PC-9 (cell line): ENCODE results near the gene ZNF331.

ENCODE experiments used
- EZH2 ChIP-seq: fragments of 200-600 bp; sonication (generic); IDR thresholded peaks from 2 replicates; pipeline ENCODE4 v1.8.0; 2017; ENCODE audit warnings: antibody characterized with exemption, low read depth
- TF ChIP-seq, protein P1 (sequence below): fragments of 200-600 bp; sonication (generic); conservative IDR thresholded peaks from 2 replicates; pipeline ENCODE4 v1.6.1; 2017; ENCODE audit warnings: mixed run types, antibody characterized with exemption, mild to moderate bottlenecking, moderate library complexity

- TF ChIP-seq, protein P1, sequence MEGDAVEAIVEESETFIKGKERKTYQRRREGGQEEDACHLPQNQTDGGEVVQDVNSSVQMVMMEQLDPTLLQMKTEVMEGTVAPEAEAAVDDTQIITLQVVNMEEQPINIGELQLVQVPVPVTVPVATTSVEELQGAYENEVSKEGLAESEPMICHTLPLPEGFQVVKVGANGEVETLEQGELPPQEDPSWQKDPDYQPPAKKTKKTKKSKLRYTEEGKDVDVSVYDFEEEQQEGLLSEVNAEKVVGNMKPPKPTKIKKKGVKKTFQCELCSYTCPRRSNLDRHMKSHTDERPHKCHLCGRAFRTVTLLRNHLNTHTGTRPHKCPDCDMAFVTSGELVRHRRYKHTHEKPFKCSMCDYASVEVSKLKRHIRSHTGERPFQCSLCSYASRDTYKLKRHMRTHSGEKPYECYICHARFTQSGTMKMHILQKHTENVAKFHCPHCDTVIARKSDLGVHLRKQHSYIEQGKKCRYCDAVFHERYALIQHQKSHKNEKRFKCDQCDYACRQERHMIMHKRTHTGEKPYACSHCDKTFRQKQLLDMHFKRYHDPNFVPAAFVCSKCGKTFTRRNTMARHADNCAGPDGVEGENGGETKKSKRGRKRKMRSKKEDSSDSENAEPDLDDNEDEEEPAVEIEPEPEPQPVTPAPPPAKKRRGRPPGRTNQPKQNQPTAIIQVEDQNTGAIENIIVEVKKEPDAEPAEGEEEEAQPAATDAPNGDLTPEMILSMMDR = no peak
- TF ChIP-seq EZH2 = no peak
Observed at GRCh38 chr19:53597023-53597422, 59.1 kb downstream of the ZNF331 start.
